HG03432 (cell line): ENCODE measurements around the gene KDM4C.
"Not testable (repeated sequence)": the region's sequence is repeated elsewhere in the genome, so short reads cannot be mapped to it uniquely, and the experiment has no call there.

Experiments
- ATAC-seq: cut with Tn5 transposase; IDR thresholded peaks from one replicate; pipeline ENCODE4 v1.9.1; 2021; ENCODE audit warnings: mild to moderate bottlenecking, moderate library complexity; ENCODE audit not compliant: unreplicated experiment

KDM4C gene

GRCh38 chr9:7183139-7183538 is 425.4 kb downstream of the KDM4C start:
- not testable (repeated sequence) for ATAC-seq

GRCh38 chr9:7185612-7186011 is 427.8 kb downstream of the KDM4C start:
- no peak for ATAC-seq

DNA sequence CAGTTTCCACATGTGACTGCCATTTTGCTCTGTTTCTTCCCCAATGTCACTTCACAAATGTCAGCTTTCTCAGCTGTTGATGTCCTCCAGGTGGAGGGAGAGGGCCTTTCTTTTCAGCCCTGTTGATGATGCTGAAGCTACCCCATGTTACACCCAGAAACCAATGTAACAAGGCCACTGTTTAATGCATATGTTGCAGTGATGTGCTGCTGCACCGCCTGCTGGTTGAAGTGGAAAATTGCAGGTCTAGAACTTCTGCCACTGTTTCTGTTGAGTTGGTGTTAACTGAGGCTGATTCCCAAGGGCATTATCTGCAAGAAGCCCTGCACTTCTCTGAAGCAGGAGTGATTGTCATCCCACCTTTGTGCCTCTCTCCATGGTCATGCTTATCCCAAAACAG is 428.4 kb downstream of the KDM4C start:
- ATAC-seq: no peak

DNA sequence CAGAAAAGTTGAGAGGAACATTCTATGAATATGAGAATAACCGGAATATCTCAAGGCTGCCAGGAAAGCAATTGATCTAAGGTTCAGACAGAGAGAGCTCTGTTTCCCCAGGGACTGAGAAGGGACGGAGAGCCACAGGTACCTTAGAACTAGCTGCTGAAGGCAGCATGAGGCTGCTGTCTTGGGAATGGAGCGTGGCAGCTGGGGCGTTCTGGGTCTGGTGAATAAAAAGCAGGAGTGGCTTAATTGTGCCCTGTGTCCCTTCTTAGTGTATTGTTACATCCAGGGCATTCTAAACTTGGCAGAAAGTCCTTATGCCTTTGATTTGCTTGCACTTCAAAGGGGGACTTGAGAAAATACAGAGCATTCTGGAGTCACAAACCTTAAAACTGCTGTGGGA is 434.5 kb downstream of the KDM4C start:
- no peak for ATAC-seq

GRCh38 chr9:7195526-7195925 is 437.8 kb downstream of the KDM4C start:
- ATAC-seq: no peak

- no peak for ATAC-seq
Measured at GRCh38 chr9:7196467-7196866, 438.7 kb downstream of the KDM4C start.

GRCh38 chr9:7201196-7201595 is 443.4 kb downstream of the KDM4C start:
- no peak for ATAC-seq

- ATAC-seq: no peak
Measured at GRCh38 chr9:7205806-7206205, 448.0 kb downstream of the KDM4C start.

DNA sequence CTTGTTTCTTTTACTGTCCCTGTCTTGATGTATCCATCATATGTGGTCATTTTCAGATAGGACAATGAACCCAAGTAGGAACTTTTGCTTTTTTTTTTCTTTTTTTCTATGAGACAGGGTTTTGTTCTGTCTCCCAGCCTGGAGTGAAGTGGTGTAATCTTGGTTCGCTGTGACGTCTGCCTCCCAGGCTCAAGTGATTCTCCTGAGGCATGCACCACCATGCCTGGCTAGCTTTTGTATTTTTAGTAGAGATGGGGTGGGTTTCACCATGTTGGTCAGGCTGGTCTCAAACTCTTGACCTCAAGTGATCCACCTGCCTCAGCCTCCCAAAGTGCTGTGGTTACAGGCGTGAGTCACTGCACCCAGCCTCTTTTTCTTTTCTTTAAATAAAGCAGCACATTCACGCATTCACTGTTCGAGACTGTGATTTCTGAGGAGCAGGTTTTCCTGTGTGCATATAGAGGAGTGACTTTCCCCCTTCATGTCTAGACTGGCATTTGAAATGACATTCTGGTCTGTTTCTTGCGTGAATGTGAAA is 448.5 kb downstream of the KDM4C start:
- no peak for ATAC-seq

GRCh38 chr9:7209016-7209715 is 451.4 kb downstream of the KDM4C start:
- ATAC-seq: no peak

- no peak for ATAC-seq
Measured at GRCh38 chr9:7209990-7210389, 452.2 kb downstream of the KDM4C start.

- ATAC-seq: no peak
Measured at GRCh38 chr9:7210854-7211637, 453.3 kb downstream of the KDM4C start.

DNA sequence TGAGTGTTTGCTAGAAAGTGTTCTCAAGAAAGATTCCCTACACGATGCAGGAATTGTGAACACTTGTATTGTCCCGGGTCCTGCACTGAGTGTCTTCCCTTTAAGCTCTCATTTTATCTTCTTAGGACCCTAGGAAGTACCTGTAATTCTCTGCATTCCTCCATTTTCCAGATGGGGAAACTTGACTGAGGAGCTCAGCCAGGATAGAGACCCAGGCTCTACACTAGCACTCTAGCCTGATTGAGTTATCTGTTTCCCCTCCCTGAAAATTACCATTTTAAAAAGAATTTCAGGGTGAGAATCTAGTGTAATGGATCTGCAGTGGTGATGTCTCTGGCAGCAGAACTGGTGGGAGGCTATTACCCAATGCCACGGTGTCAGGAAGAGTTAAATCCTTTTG is 453.9 kb downstream of the KDM4C start:
- no peak for ATAC-seq

- no peak for ATAC-seq
Measured at GRCh38 chr9:7212101-7212500, 454.3 kb downstream of the KDM4C start.

- ATAC-seq: no peak
Measured at GRCh38 chr9:7216004-7216841, 458.4 kb downstream of the KDM4C start.

DNA sequence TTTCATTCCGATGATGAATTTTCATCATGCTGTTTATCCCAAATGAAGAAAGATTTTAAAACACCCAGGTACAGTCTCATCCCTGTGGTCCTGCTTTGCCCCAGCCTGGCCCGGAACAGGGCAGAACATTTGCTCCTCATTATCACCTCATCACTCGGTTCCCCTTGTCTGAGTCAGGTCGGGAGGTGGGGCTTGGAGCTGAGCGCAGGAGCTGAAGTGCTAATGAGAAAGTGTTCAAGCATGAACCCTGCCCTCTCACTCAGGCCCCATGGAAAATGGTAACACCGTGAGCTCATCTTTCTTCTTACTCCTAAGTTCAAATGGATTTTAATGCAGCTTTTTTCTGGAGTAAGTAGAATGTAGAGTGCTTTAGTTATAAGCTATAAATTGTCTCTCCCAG is 466.2 kb downstream of the KDM4C start:
- no peak for ATAC-seq
